ENCODE measurements around the gene UBE4B. TPM values are rescaled to one million over a fixed set of nuclear protein-coding genes. Genes with fewer than 3 reads are reported as not detected.

Gene UBE4B
- total RNA-seq, 1 experiment from 2014 or later: 44.7 TPM

DNA sequence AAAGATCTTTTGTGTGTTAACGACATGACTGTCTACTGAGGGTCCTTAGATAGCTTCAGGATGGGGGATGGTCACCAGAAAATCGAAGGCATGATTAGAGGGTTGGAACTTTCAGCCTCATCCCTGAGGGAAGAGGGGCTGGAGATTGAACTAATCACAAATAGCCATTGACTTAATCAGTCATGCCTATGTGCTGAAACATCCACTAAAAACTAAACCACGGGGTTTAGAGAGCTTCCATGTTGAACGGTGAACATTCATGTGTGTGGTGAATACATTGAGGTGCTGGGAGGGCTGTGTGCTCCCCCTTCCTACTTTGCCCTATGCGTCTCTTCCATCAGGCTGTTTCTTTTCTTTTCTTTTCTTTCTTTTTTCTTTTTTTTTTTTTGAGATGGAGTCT, 18.7 kb upstream of the UBE4B start:
- RAD21 ChIA-PET (ENCODE audit: low non-redundant PET in 1 of 2, low total read pairs in 2 of 2, uncharacterized antibody in 2 of 2, unreplicated experiment in 2 of 2): no interaction called here
- CTCF ChIA-PET: no interaction called here
- intact Hi-C loops (cut with micrococcal nuclease): no loop called here

GRCh38 chr1:10019561-10019960, 13.2 kb upstream of the UBE4B start:
- no peak for DNase-seq (ENCODE audit: low read depth, low spot score)
- H3K79me2 ChIP-seq (ENCODE audit: insufficient read depth, low read length): no peaks in the 10 kb centered on the region
- no peaks in the 10 kb centered on the region for H3K9me2 ChIP-seq (ENCODE audit: insufficient read depth)
- no peak overlapping the region for H3K4me3 ChIP-seq (replicated peaks in 1 of 2; ENCODE audit: low read depth in 1 of 2, low read length in 2 of 2)
- ChIA-PET CTCF (no interaction called here), RAD21 (ENCODE audit: low non-redundant PET in 1 of 2, low total read pairs in 2 of 2, uncharacterized antibody in 2 of 2, unreplicated experiment in 2 of 2) (no interaction called here), POLR2A (interaction anchor here (0.7 kb wide), 1 partner anchor 77 kb away, joined by 3 read pairs; the partner anchor contains the start of genes LZIC and NMNAT1)
- intact Hi-C loops (cut with micrococcal nuclease): no loop called here
- H3K9ac ChIP-seq (ENCODE audit: low read length): no peak overlapping the region
- H3K4me2 ChIP-seq (ENCODE audit: low read length): no peak overlapping the region
- no peaks in the 10 kb centered on the region for H3K36me3 ChIP-seq (ENCODE audit: control insufficient read depth in 1 of 2, insufficient read depth in 2 of 2, low read length in 2 of 2)
- no peak overlapping the region for H2AFZ ChIP-seq (ENCODE audit: low read depth, low read length, poor library complexity, severe bottlenecking)
- ATAC-seq: no peak
- H3K9me3 ChIP-seq (ENCODE audit: control insufficient read depth in 1 of 2, insufficient read depth in 1 of 2, low read depth in 1 of 2, low read length in 2 of 2): no peaks in the 10 kb centered on the region
- no peak overlapping the region for H3K27ac ChIP-seq (ENCODE audit: low read depth, low read length)
- peaks cover 0 to 7% of the 10 kb centered on the region in 2 experiments; a peak in 1 of 4 replicates for H3K4me1 ChIP-seq (ENCODE audit: control insufficient read depth in 1 of 2, insufficient read depth in 2 of 2, low read length in 2 of 2)
- BruUV-seq (replicated peaks): no TSS peak
- no peaks in the 10 kb centered on the region for H4K20me1 ChIP-seq (ENCODE audit: insufficient read depth)
- H3K27me3 ChIP-seq (ENCODE audit: insufficient read depth, low read length): no peaks in the 10 kb centered on the region
- TF ChIP-seq, protein P1, sequence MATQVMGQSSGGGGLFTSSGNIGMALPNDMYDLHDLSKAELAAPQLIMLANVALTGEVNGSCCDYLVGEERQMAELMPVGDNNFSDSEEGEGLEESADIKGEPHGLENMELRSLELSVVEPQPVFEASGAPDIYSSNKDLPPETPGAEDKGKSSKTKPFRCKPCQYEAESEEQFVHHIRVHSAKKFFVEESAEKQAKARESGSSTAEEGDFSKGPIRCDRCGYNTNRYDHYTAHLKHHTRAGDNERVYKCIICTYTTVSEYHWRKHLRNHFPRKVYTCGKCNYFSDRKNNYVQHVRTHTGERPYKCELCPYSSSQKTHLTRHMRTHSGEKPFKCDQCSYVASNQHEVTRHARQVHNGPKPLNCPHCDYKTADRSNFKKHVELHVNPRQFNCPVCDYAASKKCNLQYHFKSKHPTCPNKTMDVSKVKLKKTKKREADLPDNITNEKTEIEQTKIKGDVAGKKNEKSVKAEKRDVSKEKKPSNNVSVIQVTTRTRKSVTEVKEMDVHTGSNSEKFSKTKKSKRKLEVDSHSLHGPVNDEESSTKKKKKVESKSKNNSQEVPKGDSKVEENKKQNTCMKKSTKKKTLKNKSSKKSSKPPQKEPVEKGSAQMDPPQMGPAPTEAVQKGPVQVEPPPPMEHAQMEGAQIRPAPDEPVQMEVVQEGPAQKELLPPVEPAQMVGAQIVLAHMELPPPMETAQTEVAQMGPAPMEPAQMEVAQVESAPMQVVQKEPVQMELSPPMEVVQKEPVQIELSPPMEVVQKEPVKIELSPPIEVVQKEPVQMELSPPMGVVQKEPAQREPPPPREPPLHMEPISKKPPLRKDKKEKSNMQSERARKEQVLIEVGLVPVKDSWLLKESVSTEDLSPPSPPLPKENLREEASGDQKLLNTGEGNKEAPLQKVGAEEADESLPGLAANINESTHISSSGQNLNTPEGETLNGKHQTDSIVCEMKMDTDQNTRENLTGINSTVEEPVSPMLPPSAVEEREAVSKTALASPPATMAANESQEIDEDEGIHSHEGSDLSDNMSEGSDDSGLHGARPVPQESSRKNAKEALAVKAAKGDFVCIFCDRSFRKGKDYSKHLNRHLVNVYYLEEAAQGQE (IDR thresholded peaks at IDR 0.05; ENCODE audit: low read depth): no peak
- no peak for TF ChIP-seq CTCF (IDR thresholded peaks at IDR 0.05 in 2 of 3, conservative IDR thresholded peaks at IDR 0.05 in 1 of 3; ENCODE audit: borderline replicate concordance in 1 of 3, insufficient read depth in 1 of 3, low read depth in 2 of 3, low read length in 2 of 3)
- TF ChIP-seq TCF7L2 (IDR thresholded peaks at IDR 0.05; ENCODE audit: borderline replicate concordance, extremely low read depth, insufficient read depth, insufficient read length): no peak
- no peak for TF ChIP-seq SIN3A (IDR thresholded peaks at IDR 0.05; ENCODE audit: low read depth)
- no peak for TF ChIP-seq CBX3 (IDR thresholded peaks at IDR 0.05; ENCODE audit: low read depth)
- no peak for TF ChIP-seq SRF (IDR thresholded peaks at IDR 0.05; ENCODE audit: low read depth)
- TF ChIP-seq ELF1 (IDR thresholded peaks at IDR 0.05; ENCODE audit: borderline replicate concordance, low read depth): no peak
- TF ChIP-seq ZFX (IDR thresholded peaks at IDR 0.05): no peak
- no peak for TF ChIP-seq YY1 (IDR thresholded peaks at IDR 0.05; ENCODE audit: extremely low read depth, insufficient replicate concordance, low read depth, low read length)
- no peak for TF ChIP-seq POLR2AphosphoS5 (IDR thresholded peaks at IDR 0.05; ENCODE audit: low read depth, low read length)
- no peak for TF ChIP-seq CEBPB (IDR thresholded peaks at IDR 0.05; ENCODE audit: low read depth)
- TF ChIP-seq EZH2phosphoT487 (IDR thresholded peaks at IDR 0.05; ENCODE audit: borderline replicate concordance): no peak
- TF ChIP-seq EZH2 (IDR thresholded peaks at IDR 0.05): no peak
- TF ChIP-seq SP1 (IDR thresholded peaks at IDR 0.05; ENCODE audit: low read depth): no peak

More for the DNA sequence above, 18.7 kb upstream of the UBE4B start:
- H3K27me3 ChIP-seq (ENCODE audit: insufficient read depth, low read length): no peaks in the 10 kb centered on the region
- POLR2A ChIA-PET: no interaction called here
- no peak overlapping the region for H2AFZ ChIP-seq (ENCODE audit: low read depth, low read length, poor library complexity, severe bottlenecking)
- H3K27ac ChIP-seq (ENCODE audit: low read depth, low read length): no peak overlapping the region
- no peaks in the 10 kb centered on the region for H4K20me1 ChIP-seq (ENCODE audit: insufficient read depth)
- ATAC-seq: no peak
- no peak overlapping the region for H3K4me3 ChIP-seq (replicated peaks in 1 of 2; ENCODE audit: low read depth in 1 of 2, low read length in 2 of 2)
- TF ChIP-seq FOSL1 (IDR thresholded peaks at IDR 0.05; ENCODE audit: low read depth): no peak
- no peak for TF ChIP-seq EZH2phosphoT487 (IDR thresholded peaks at IDR 0.05; ENCODE audit: borderline replicate concordance)
- no peak for TF ChIP-seq SIN3A (IDR thresholded peaks at IDR 0.05; ENCODE audit: low read depth)
- TF ChIP-seq, protein P2, sequence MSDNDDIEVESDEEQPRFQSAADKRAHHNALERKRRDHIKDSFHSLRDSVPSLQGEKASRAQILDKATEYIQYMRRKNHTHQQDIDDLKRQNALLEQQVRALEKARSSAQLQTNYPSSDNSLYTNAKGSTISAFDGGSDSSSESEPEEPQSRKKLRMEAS (IDR thresholded peaks at IDR 0.05): no peak
- no peak for TF ChIP-seq EZH2 (IDR thresholded peaks at IDR 0.05)
- no peak for TF ChIP-seq EGR1 (IDR thresholded peaks at IDR 0.05; ENCODE audit: low read depth)
- H3K4me2 ChIP-seq (ENCODE audit: low read length): no peak overlapping the region
- H3K79me2 ChIP-seq (ENCODE audit: insufficient read depth, low read length): no peaks in the 10 kb centered on the region
- no TSS peak for BruUV-seq (replicated peaks)
- no peaks in the 10 kb centered on the region for H3K36me3 ChIP-seq (ENCODE audit: control insufficient read depth in 1 of 2, insufficient read depth in 2 of 2, low read length in 2 of 2)
- H3K9ac ChIP-seq (ENCODE audit: low read length): no peak overlapping the region
- peaks cover 0 to 7% of the 10 kb centered on the region in 2 experiments; a peak in 1 of 4 replicates for H3K4me1 ChIP-seq (ENCODE audit: control insufficient read depth in 1 of 2, insufficient read depth in 2 of 2, low read length in 2 of 2)
- no peak for DNase-seq (ENCODE audit: low read depth, low spot score)
- H3K9me3 ChIP-seq (ENCODE audit: control insufficient read depth in 1 of 2, insufficient read depth in 1 of 2, low read depth in 1 of 2, low read length in 2 of 2): no peaks in the 10 kb centered on the region
- no peaks in the 10 kb centered on the region for H3K9me2 ChIP-seq (ENCODE audit: insufficient read depth)
